Stimulated activated CD8-positive, alpha-beta memory T cell treated with anti-CD3 and anti-CD28 coated beads, Interleukin-7, amount 100 ng/mL, for 24 hours (primary cell): ENCODE results near the gene PRKCB.

Experiments
- DNase-seq: peaks from one replicate; pipeline ENCODE4 v3.0.0-alpha.2; 2020; ENCODE audit warnings: low read depth

The PRKCB gene

GRCh38 chr16:23866621-23867020 is 30.8 kb downstream of the PRKCB start:
- DNase-seq = no peak

GRCh38 chr16:23867566-23867965 is 31.8 kb downstream of the PRKCB start:
- DNase-seq = no peak

- DNase-seq = no peak
These were observed 32.4 kb downstream of the PRKCB start for GRCh38 chr16:23868136-23868535.

DNA sequence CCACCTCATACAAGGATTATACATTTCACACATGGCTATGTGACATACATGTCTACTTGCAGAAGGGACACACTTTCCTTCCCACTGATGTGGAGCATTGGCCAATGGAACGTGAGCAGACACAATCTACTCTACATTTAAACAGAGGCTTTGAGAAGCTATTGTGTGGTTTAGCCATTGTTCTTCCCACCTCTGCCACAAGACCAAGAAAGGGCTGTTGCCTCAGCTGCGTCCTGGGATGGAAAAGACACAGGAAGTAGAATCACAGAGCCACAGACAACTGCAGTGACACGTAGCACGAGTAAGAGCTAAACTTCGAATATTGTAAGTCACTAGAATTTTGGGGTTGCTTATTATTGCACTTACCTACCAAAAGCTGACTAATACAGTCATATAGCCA is 33.3 kb downstream of the PRKCB start:
- DNase-seq = no peak

DNA sequence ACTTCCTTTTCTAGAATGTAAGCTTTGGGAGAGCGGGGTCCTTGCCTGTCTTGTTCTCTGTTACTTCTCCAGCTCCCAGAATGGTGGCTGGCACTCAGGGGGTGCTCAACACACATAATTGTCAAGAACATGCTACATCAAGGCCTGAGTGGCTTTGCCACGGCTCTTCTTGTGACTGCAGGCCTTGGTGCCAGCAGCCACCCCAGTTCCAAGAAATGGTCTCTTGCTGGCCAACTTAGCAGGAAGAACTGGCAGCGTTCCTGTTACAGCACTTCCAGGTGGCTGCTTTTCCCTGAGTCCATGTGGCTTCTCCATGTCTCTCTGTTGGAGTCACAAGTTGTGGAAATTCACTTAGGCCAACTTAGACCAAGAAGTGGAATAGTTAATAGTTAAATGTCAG is 36.1 kb downstream of the PRKCB start:
- no peak for DNase-seq

GRCh38 chr16:23874613-23875294 is 39.0 kb downstream of the PRKCB start:
- DNase-seq = no peak

DNA sequence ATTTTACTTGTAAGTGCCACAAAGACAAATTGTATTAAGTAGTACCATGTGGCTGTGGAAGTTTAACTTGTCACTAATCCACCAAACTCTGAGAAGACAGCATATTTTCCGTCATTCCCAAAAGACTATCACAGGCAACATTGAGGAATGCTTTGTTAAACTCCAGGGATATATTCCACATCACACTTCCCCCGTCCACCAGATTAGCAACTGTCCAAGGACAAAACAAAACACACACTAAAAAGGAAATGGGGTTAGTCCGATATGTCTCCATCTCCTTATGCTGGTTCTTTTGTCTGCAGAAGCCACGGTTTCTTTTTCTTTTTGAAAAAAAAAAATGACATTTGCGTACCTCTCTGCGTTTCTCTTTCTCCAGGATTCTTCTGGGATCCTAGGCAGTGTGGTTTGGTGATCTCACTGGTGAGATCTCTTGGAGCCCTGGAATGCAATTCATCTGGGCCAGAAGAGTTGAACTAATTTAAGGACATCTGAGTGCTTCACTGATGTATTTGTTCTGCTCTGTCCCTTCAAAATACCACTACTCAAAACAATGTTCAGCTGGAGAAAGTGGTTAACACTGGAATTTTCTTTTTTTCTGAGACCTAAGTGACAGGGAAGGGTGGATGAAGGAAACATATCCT is 40.6 kb downstream of the PRKCB start:
- DNase-seq = no peak

- DNase-seq = no peak
These were observed 41.6 kb downstream of the PRKCB start for GRCh38 chr16:23877107-23878070.

- DNase-seq = no peak
These were observed 44.1 kb downstream of the PRKCB start for GRCh38 chr16:23879735-23880373.

DNA sequence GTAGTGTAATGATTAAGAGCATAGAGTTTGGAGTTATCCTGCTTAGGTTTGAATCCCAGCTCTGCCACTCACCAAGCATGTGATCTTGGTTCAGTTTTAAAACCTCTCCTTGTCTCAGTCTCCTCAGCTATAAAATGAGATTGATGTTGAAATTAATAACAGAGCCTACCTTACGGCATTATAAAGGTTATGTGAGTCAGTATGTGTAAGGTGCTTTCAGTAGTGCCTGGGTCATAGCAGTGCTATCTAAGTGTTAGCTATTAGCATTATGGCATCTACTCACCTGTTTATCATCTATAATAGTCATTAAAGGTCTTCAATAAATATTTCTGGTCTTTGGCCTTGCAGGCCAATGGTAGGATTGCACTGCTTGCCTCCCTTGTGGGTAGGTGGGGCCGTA is 53.4 kb downstream of the PRKCB start:
- no peak for DNase-seq

DNA sequence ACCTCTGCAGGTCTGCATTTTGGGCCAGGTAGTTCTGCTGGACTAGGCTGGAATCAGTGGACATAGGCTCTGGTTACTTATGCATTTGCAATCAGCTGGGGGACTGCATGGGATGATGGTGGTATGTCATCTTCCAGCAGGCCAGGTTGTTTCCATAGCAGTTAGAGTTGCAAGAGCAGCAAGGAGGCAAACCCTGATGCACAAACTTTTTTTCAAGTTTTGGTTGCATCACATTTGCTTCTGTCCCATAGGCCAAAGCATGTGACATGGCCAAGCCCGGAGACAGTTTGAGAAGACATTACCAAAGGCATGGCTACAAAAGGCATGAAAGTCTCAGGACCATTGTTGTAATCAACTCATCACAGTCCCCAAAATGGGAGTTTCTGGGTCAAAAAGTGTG is 58.2 kb downstream of the PRKCB start:
- DNase-seq = no peak

DNA sequence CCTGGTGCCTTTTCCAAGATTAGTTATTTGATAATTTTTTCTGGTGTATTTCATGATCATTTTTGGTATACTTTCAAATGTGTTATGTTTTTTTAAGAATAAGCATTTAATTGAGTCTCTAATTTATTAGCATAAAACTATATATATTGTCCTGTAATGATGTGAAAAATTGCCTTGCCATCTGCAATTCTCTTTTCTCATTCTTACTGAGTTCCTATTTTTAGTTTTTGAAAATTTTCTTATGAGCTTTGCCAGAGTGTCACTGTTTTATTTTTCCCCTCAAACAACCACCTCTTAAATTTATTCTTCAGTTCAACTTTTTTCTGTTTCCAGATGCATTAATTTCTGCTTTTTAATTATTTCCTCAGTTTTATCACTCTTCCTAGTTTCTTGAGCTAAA is 59.3 kb downstream of the PRKCB start:
- DNase-seq = no peak

DNA sequence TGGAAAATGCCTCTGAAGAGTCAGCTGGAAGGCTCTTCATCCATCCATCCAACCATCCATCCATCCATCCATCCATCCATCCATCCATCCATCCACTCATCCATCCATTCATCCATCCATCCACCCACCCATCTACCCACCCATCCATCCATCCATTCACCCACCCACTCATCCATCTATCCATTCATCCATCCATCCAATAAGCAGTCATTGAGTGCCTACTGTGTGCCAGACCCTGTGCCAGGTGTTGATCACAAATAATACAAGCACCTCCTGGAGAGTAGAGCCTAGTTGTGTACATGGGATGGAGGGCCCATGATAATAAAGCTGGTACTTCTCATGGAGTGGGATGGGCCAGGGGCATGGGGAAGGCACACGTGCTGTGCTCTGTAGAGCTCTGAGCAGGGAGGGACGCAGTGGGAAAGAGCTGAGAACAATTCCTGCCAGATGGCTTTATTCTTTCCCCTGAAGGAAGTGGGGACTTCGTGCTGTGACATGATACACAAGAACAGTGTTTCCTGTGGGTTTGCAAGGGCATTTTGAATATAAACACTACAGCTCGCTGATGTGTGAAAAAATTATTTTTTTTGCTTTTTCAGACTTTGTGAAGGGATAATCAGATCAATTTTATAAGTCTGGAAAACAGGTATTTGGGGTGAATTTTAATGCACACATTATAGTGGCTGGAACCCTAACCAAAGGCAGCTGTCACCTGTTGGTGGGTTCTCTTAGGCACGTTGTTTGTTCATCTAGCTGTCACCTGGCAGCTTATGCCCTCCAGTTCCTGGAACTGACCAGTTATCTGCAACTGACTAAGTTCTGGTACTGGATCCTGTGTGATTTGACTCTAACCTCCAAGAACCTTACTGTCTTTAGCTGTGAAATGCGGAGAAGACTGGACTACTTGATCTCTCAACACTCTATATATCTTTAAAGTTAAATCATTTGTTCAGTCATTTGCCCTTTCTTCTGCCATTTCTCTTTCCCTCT is 61.3 kb downstream of the PRKCB start:
- no peak for DNase-seq

DNA sequence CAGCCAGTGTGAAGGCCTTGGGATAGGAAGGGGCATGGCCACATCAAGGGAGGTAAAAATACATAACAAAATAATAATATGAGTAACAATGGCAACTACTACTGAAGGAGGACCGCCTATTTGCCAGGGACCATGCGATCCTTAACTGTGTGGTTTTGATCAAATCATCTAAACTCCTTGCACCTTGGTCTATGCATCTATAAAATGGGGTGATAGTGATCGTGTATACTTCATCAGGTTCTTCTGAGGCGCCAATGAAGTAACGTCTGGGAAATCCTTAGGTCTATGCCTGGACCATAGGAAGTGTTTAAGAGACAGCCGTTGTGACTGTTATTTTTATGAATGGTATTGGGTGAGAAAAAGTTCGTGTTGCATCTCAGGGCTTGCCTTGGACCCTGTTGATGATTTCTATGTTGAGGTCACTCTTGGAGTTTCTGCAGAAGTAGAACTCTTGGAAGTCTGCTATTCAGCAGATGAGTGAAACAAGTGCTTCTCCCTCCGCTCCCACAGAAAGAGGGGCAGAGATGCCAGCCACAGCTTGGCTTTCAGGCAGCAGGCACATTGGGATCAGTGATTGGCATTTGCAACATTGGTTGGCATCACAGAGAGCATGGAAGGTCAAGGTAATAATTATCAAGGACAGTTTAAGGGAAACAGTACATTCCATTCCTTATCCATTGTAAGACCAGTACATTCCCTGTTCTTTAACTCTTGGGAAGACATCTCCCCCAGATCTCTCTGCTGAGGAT is 63.1 kb downstream of the PRKCB start:
- no peak for DNase-seq

DNA sequence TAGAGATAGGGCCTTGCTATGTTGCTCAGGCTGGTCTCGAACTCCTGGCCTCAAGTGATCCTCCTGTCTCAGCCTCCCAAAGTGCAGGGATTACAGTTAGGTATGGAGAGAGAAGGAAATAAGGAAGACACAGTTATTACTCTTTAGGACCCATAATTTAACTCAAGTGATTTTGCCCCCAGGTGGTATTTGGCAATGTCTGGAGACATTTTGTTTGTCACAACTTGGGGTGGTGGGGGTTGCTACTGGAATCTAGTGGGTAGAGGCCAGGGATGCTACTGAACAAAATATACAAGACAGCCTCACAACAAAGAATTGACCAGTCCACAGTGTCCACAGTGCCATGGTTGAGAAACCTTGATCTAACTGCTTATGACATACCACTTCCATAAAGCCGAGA is 64.1 kb downstream of the PRKCB start:
- no peak for DNase-seq

DNA sequence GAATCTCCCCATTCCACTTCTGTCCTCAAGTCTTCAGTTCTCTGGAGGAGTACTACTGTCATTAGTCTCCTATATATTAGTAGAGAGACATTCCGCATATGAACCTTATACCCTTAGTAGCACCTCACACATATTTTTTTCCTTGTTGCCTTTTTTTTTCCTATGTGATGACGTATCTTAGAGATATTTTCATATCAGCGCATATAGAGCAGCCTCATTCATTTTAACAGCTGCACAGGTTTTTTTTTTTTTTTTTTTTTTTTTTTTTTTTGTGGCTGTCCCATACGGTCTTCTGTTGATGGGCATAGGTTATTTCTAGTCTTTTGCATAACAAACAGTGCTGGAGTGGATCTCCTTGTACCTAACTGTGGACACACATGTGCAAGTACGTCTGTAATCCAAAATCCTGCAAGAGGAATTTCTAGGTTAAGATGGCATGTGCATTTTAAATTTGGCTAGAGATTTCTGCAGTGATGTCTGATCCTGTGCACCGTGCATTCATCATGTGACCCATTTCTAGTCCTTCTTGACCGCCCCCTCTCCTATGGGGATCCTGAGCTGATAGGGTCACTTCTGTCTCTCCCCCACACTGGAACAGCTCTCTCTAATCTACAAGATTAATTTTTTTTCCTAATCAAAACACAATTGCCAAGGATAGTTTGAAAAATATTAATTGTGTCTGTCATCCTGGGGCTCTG is 64.8 kb downstream of the PRKCB start:
- DNase-seq = no peak

DNA sequence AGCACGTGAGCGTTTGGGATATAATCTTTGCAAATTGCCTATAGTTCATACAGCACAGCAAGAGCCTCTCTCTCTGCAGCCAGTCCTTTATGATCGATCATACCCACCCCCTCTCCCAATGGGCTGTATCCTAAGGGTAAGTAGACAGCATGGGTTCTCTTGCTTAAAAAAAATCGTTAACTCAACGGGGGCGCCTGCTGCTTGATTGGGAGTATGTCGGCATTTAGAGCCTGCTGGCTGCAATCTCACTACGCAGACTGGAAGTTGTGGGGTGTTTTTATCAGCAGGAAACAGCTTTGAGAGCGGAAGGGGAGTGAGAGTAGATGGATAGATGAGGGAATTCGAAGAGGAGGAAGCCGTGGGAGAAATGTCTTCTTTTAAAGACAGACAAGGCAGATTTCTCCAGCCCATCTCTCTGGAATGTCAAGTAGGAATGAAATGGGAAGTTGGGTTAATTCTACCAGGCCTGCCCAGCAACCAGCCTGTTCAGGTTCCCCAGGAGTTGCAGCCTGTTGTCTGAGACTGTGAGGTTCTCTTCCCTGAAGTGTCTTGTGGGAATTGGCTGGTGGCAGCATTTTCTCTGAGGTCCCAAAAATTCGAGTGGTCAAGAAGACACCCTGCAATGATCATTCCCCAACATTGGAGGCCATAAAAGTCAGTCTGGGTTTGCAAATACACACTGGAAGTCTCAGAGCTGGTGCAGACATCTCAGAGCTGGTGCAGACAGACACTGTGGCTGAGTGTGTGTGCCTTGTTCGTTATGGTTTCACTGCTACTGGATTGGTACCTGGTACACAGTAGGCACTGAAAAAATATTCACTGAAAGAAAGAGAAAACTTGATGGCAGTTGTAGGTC is 65.6 kb downstream of the PRKCB start:
- no peak for DNase-seq

- DNase-seq = no peak
These were observed 66.4 kb downstream of the PRKCB start for GRCh38 chr16:23902034-23902747.
